ENCODE data around the gene AGL. TPM values are rescaled to one million over a fixed set of nuclear protein-coding genes. Genes with fewer than 3 reads are reported as not detected.
"Not testable (repeated sequence)": the region's sequence is repeated elsewhere in the genome, so short reads cannot be mapped to it uniquely, and the experiment has no call there.

AGL gene
- polyA plus RNA-seq, 1 donor from 2014 or later: 8.1 TPM

GRCh38 chr1:99869723-99870122 is 19.6 kb downstream of the AGL start:
- no peaks in the 10 kb centered on the region for H3K4me1 Mint-ChIP-seq
- no peaks in the 10 kb centered on the region for H3K9me3 Mint-ChIP-seq
- peaks cover 13% of the 10 kb centered on the region for H3K36me3 Mint-ChIP-seq
- no peak overlapping the region for H3K27ac Mint-ChIP-seq
- H3K27me3 Mint-ChIP-seq: no peaks in the 10 kb centered on the region
- H3K4me3 Mint-ChIP-seq: no peak overlapping the region

GRCh38 chr1:99872063-99872462 is 21.9 kb downstream of the AGL start:
- Mint-ChIP-seq H3K27ac (no peak overlapping the region), H3K4me1 (no peaks in the 10 kb centered on the region), H3K9me3 (no peaks in the 10 kb centered on the region)

GRCh38 chr1:99877568-99877967 is 27.4 kb downstream of the AGL start:
- Mint-ChIP-seq H3K4me3 (no peak overlapping the region), H3K9me3 (no peaks in the 10 kb centered on the region), H3K27me3 (no peaks in the 10 kb centered on the region), H3K27ac (no peak overlapping the region), H3K4me1 (no peaks in the 10 kb centered on the region), H3K36me3 (peaks cover 8% of the 10 kb centered on the region)

More at GRCh38 chr1:99872063-99872462, 21.9 kb downstream of the AGL start:
- no peaks in the 10 kb centered on the region for H3K27me3 Mint-ChIP-seq
- no peak overlapping the region for H3K4me3 Mint-ChIP-seq
- H3K36me3 Mint-ChIP-seq: peaks cover 14% of the 10 kb centered on the region

- Mint-ChIP-seq H3K4me1 (no peaks in the 10 kb centered on the region), H3K36me3 (peaks cover 10% of the 10 kb centered on the region), H3K9me3 (no peaks in the 10 kb centered on the region), H3K27me3 (no peaks in the 10 kb centered on the region), H3K4me3 (no peak overlapping the region), H3K27ac (no peak overlapping the region)
These were observed 36.0 kb downstream of the AGL start for GRCh38 chr1:99886179-99886578.

GRCh38 chr1:99886841-99887240 is 36.7 kb downstream of the AGL start:
- H3K36me3 Mint-ChIP-seq: peaks cover 9% of the 10 kb centered on the region

GRCh38 chr1:99887890-99888289 is 37.7 kb downstream of the AGL start:
- Mint-ChIP-seq H3K9me3 (no peaks in the 10 kb centered on the region), H3K4me1 (no peaks in the 10 kb centered on the region), H3K27ac (peak overlapping the region in 1 of 3 donors; percentile 20), H3K36me3 (peaks cover 9% of the 10 kb centered on the region), H3K4me3 (no peak overlapping the region), H3K27me3 (no peaks in the 10 kb centered on the region)

More at GRCh38 chr1:99886841-99887240, 36.7 kb downstream of the AGL start:
- H3K27me3 Mint-ChIP-seq: no peaks in the 10 kb centered on the region
- no peaks in the 10 kb centered on the region for H3K9me3 Mint-ChIP-seq
- H3K4me1 Mint-ChIP-seq: no peaks in the 10 kb centered on the region
- peak overlapping the region in 1 of 3 donors; percentile 20 for H3K27ac Mint-ChIP-seq
- no peak overlapping the region for H3K4me3 Mint-ChIP-seq

- no peak overlapping the region for H3K4me3 Mint-ChIP-seq
- peaks cover 11% of the 10 kb centered on the region for H3K36me3 Mint-ChIP-seq
- no peaks in the 10 kb centered on the region for H3K4me1 Mint-ChIP-seq
- H3K27ac Mint-ChIP-seq: no peak overlapping the region
- no peaks in the 10 kb centered on the region for H3K9me3 Mint-ChIP-seq
- H3K27me3 Mint-ChIP-seq: no peaks in the 10 kb centered on the region
These were observed 41.8 kb downstream of the AGL start for GRCh38 chr1:99891997-99892396.

GRCh38 chr1:99903278-99903677 is 53.1 kb downstream of the AGL start:
- H3K27ac Mint-ChIP-seq, H3K27me3 Mint-ChIP-seq, H3K4me1 Mint-ChIP-seq, H3K4me3 Mint-ChIP-seq: not testable (repeated sequence)
- peaks cover 7 to 13% (median 11%) of the 10 kb centered on the region in 3 donors for H3K9me3 Mint-ChIP-seq
- H3K36me3 Mint-ChIP-seq: peaks cover 40% of the 10 kb centered on the region

- H3K36me3 Mint-ChIP-seq: peaks cover 38% of the 10 kb centered on the region
These were observed 56.4 kb downstream of the AGL start for GRCh38 chr1:99906535-99906934.

GRCh38 chr1:99917214-99917613 is 67.1 kb downstream of the AGL start:
- H3K36me3 Mint-ChIP-seq: peaks cover 10% of the 10 kb centered on the region
- H3K27me3 Mint-ChIP-seq: no peaks in the 10 kb centered on the region
- no peaks in the 10 kb centered on the region for H3K9me3 Mint-ChIP-seq
- H3K27ac Mint-ChIP-seq: peak overlapping the region in 1 of 3 donors; percentile 65
- no peak overlapping the region for H3K4me3 Mint-ChIP-seq
- no peaks in the 10 kb centered on the region for H3K4me1 Mint-ChIP-seq

More at GRCh38 chr1:99906535-99906934, 56.4 kb downstream of the AGL start:
- no peak overlapping the region for H3K27ac Mint-ChIP-seq
- peaks cover 7 to 13% (median 11%) of the 10 kb centered on the region in 3 donors for H3K9me3 Mint-ChIP-seq
- no peaks in the 10 kb centered on the region for H3K27me3 Mint-ChIP-seq
- H3K4me3 Mint-ChIP-seq: no peak overlapping the region
- peaks cover 0 to 2% (median 0%) of the 10 kb centered on the region in 3 donors for H3K4me1 Mint-ChIP-seq

- H3K27ac Mint-ChIP-seq: peak overlapping the region in 1 of 3 donors; percentile 14
- no peaks in the 10 kb centered on the region for H3K4me1 Mint-ChIP-seq
- peaks cover 11% of the 10 kb centered on the region for H3K36me3 Mint-ChIP-seq
- no peaks in the 10 kb centered on the region for H3K9me3 Mint-ChIP-seq
- no peak overlapping the region for H3K4me3 Mint-ChIP-seq
- H3K27me3 Mint-ChIP-seq: no peaks in the 10 kb centered on the region
These were observed 69.1 kb downstream of the AGL start for GRCh38 chr1:99919220-99919619.

GRCh38 chr1:99934801-99935200 is 84.6 kb downstream of the AGL start:
- Mint-ChIP-seq H3K4me1 (no peaks in the 10 kb centered on the region), H3K27me3 (no peaks in the 10 kb centered on the region), H3K4me3 (no peak overlapping the region), H3K36me3 (peaks cover 6% of the 10 kb centered on the region), H3K9me3 (peaks cover 0 to 8% (median 0%) of the 10 kb centered on the region in 3 donors), H3K27ac (no peak overlapping the region)

GRCh38 chr1:99935534-99935933 is 85.4 kb downstream of the AGL start:
- no peaks in the 10 kb centered on the region for H3K4me1 Mint-ChIP-seq
- H3K27ac Mint-ChIP-seq: no peak overlapping the region
- H3K36me3 Mint-ChIP-seq: peaks cover 7% of the 10 kb centered on the region
- no peaks in the 10 kb centered on the region for H3K27me3 Mint-ChIP-seq
- peaks cover 0 to 8% (median 0%) of the 10 kb centered on the region in 3 donors for H3K9me3 Mint-ChIP-seq
- no peak overlapping the region for H3K4me3 Mint-ChIP-seq

GRCh38 chr1:99936071-99936470 is 85.9 kb downstream of the AGL start:
- H3K4me1 Mint-ChIP-seq: no peaks in the 10 kb centered on the region
- H3K27me3 Mint-ChIP-seq: no peaks in the 10 kb centered on the region
- no peak overlapping the region for H3K4me3 Mint-ChIP-seq
- H3K27ac Mint-ChIP-seq: no peak overlapping the region
- H3K36me3 Mint-ChIP-seq: peaks cover 7% of the 10 kb centered on the region
- peaks cover 0 to 8% (median 0%) of the 10 kb centered on the region in 3 donors for H3K9me3 Mint-ChIP-seq

- no peaks in the 10 kb centered on the region for H3K27me3 Mint-ChIP-seq
- peaks cover 0 to 1% (median 0%) of the 10 kb centered on the region in 3 donors for H3K4me1 Mint-ChIP-seq
- no peak overlapping the region for H3K4me3 Mint-ChIP-seq
- H3K36me3 Mint-ChIP-seq: peaks cover 4% of the 10 kb centered on the region
- H3K9me3 Mint-ChIP-seq: no peaks in the 10 kb centered on the region
- H3K27ac Mint-ChIP-seq: no peak overlapping the region
These were observed 92.6 kb downstream of the AGL start for GRCh38 chr1:99942723-99943122.

GRCh38 chr1:99943223-99943794 is 93.1 kb downstream of the AGL start:
- H3K27me3 Mint-ChIP-seq: no peaks in the 10 kb centered on the region
- H3K4me1 Mint-ChIP-seq: peaks cover 0 to 1% (median 0%) of the 10 kb centered on the region in 3 donors
- H3K36me3 Mint-ChIP-seq: peaks cover 4% of the 10 kb centered on the region
- H3K4me3 Mint-ChIP-seq: no peak overlapping the region
- no peak overlapping the region for H3K27ac Mint-ChIP-seq
- H3K9me3 Mint-ChIP-seq: no peaks in the 10 kb centered on the region

Measured in IgD-negative memory B cell (primary cell).